Bronchial smooth muscle cell (primary cell): ENCODE measurements around the gene GLMP. TPM values are rescaled to one million over a fixed set of nuclear protein-coding genes. Genes with fewer than 3 reads are reported as not detected.

Experiments used
- total RNA-seq: library from RNA; depleted of rRNA; stranded (reverse); fragments of >200 nt; gene quantifications from 2 replicates; pipeline ENCODE4 v1.2.1, GENCODE V29; 2014

GLMP gene, protein sequence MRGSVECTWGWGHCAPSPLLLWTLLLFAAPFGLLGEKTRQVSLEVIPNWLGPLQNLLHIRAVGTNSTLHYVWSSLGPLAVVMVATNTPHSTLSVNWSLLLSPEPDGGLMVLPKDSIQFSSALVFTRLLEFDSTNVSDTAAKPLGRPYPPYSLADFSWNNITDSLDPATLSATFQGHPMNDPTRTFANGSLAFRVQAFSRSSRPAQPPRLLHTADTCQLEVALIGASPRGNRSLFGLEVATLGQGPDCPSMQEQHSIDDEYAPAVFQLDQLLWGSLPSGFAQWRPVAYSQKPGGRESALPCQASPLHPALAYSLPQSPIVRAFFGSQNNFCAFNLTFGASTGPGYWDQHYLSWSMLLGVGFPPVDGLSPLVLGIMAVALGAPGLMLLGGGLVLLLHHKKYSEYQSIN
- total RNA-seq = 71.4 and 91.9 TPM in 2 replicates

DNA sequence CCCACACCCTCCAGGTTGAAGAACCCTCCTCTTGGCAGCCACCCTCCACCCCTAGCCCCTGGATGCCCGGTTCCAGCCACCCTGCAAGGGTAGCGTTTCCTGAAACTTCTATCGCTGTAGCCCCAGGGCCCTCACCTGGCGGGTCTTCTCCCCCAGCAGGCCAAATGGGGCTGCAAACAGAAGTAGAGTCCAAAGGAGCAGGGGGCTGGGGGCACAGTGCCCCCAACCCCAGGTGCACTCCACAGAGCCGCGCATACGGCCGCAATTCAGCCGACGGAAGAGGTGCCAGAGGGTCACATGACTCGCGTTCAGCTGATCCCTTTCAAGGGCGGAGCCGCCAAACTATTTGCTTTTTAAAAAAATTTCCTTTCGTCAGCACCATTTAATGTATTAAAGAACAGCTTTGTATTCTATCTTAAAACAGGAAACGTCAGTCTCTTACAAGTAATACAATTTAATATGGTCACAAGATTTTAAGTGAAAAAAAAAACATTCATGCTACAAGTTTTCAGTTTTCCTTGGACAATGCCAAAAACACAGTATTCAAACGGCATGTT is at the start of gene GLMP:
TSS of gene GLMP (minus strand) at position 289 of the 557 bp plus-strand sequence. CDS start at position 255, 34 bp downstream.

GRCh38 chr1:156338180-156338976 is 42.9 kb upstream of the GLMP start, which contains the start of the genes CCT3 and TSACC:
TSS of gene CCT3 (minus strand) at chr1:156338292. CDS start at chr1:156338184, 108 bp downstream.
TSS of gene TSACC (plus strand) at chr1:156338526. CDS start at chr1:156339758, 1,232 bp downstream.

GRCh38 chr1:156298852-156299357 is 3.4 kb upstream of the GLMP start, which contains the start of gene VHLL:
TSS of gene VHLL (minus strand) at chr1:156299307. CDS start at chr1:156299189, 118 bp downstream.

GRCh38 chr1:156284112-156284511 is 11.4 kb downstream of the GLMP start, which contains the start of gene TMEM79:
TSS of gene TMEM79 (plus strand) at chr1:156284325. CDS start at chr1:156285227, 902 bp downstream.

GRCh38 chr1:156282479-156283222 is 12.8 kb downstream of the GLMP start, which contains the start of gene SMG5:
TSS of gene SMG5 (minus strand) at chr1:156282825. CDS start at chr1:156282680, 145 bp downstream.

DNA sequence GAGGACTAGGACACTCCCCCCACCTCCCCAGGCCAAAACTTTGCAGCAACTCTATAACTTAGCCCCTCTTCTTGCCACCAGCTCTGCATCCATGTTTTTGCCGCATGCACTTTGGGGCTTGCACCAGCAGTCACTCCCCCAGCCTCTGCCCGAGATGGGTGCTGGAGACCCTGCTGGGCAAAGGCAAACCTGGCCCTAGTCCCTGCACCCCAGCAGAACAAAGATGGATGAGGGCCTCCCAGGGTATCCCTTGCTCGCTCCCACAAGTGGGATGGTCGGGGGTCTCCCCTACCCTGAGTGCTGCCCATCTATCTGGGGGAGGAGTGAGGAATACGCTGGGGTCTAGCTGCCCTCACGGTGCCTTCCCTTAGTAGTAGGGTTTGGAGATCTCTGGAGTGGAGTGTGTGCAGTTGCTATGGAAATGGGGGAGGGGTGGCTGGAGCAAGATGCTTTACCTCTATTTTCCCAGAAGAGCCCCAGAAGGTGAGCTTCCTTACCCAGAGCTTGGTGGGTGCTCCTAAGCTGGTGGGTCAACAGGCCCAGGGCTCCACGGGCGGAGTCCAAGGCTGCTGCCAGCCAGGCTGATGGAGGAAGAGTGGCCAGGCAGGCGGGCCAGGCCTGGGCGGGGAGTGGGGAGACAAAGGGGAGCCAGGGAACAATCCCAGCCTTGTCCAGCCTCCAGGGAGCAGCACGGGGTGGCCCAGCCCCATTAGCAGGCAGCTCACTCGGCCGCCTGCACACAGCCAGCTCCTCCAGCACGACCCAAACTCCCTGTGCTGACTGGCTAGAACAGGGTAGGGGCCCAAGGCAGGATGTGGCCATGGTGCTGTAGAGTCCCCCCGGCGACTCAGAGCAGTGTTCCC is 47.8 kb downstream of the GLMP start, which contains the start of gene PAQR6:
TSS of gene PAQR6 (minus strand) at position 597 of the 863 bp plus-strand sequence. CDS start 1,325 bp downstream, outside the sequence.

Other genes starting within 250 kb of the GLMP start
- gene UBQLN4, start 241.9 kb downstream of the GLMP start, total RNA-seq = 6.4 and 6.9 TPM in 2 replicates
- gene LAMTOR2, start 240.9 kb downstream of the GLMP start, total RNA-seq = 68.1 and 77.3 TPM in 2 replicates
- 0.09 TPM in 1 of 2 replicates, not detected in the other for gene RAB25, start 234.5 kb downstream of the GLMP start, total RNA-seq
- gene MEX3A, start 213.2 kb downstream of the GLMP start, total RNA-seq = 1.2 and 1.4 TPM in 2 replicates
- gene LMNA, start 181.0 kb downstream of the GLMP start, total RNA-seq = 1,299 and 1,396 TPM in 2 replicates
- 0.95 and 1.6 TPM in 2 replicates for gene SEMA4A, start 142.1 kb downstream of the GLMP start, total RNA-seq
- 5.5 and 6.0 TPM in 2 replicates for gene SLC25A44, start 101.6 kb downstream of the GLMP start, total RNA-seq
- gene PMF1, start 82.7 kb downstream of the GLMP start, total RNA-seq = 16.2 and 24.6 TPM in 2 replicates
- 0.16 and 0.26 TPM in 2 replicates for gene BGLAP, start 53.5 kb downstream of the GLMP start, total RNA-seq
- gene PAQR6, start 47.6 kb downstream of the GLMP start, total RNA-seq = 0.47 and 0.60 TPM in 2 replicates
- 26.0 and 29.8 TPM in 2 replicates for gene SMG5, start 12.9 kb downstream of the GLMP start, total RNA-seq
- 1.2 and 1.3 TPM in 2 replicates for gene TMEM79, start 11.4 kb downstream of the GLMP start, total RNA-seq
- 0.17 TPM in 1 of 2 replicates, not detected in the other for gene VHLL, start 3.6 kb upstream of the GLMP start, total RNA-seq
- gene CCT3, start 42.6 kb upstream of the GLMP start, total RNA-seq = 335 and 443 TPM in 2 replicates
- gene TSACC, start 42.8 kb upstream of the GLMP start, total RNA-seq = not detected in 2 replicates
- gene RHBG, start 73.5 kb upstream of the GLMP start, total RNA-seq = not detected in 2 replicates
- gene MEF2D, start 205.1 kb upstream of the GLMP start, total RNA-seq = 3.6 and 4.5 TPM in 2 replicates